A549 (cell line): ENCODE data around the gene FAM228B. TPM values are rescaled to one million over a fixed set of nuclear protein-coding genes. Genes with fewer than 3 reads are reported as not detected.

Source experiments
- ATAC-seq, 2 experiments: fragments of 200-7000 bp in 1 of 2; fragments of >200 bp in 1 of 2; cut with Nextera tagmentation in 1 of 2; cut with Tn5 transposase in 1 of 2; 3 replicates each; pipeline versions ENCODE4 v1.8.0 to v1.9.1; 2018 to 2020; ENCODE audit warnings: mild to moderate bottlenecking in 1 of 2, moderate library complexity in 1 of 2
- CTCF ChIA-PET: fragments of 300-600 bp; sonication (Branson Sonifier 250); formaldehyde crosslinking; extraction: SDS; loops from one replicate; lab custom pipeline; 2021; ENCODE audit warnings: antibody characterized with exemption, inconsistent platforms; lab: Yijun Ruan, JAX
- POLR2A ChIA-PET: fragments of 350-600 bp; formaldehyde crosslinking; extraction: SDS; loops from one replicate; lab custom pipeline; 2021; ENCODE audit warnings: antibody characterized with exemption, inconsistent platforms; lab: Yijun Ruan, JAX
- DNase-seq, 2 experiments: peaks; one replicate each; pipeline versions ENCODE4 v3.0.0 to v3.0.0-alpha.2; 2011 to 2016; ENCODE audit warnings: low read depth in 1 of 2, low spot score in 1 of 2
- FAIRE-seq: peaks from 2 replicates; lab custom pipeline; 2011; peaks lifted over from hg19 to GRCh38; lab: Jason Lieb, UNC
- H3K27ac ChIP-seq, 2 experiments: fragments of >200 bp; sonication (Bioruptor Twin); formaldehyde crosslinking; 3 replicates each; pipeline ENCODE4 v1.5.1; 2016 to 2017
- H3K4me1 ChIP-seq: fragments of >200 bp; sonication (Bioruptor Twin); formaldehyde crosslinking; 3 replicates; pipeline ENCODE4 v1.6.1; 2016
- H3K4me2 ChIP-seq: fragments of >200 bp; sonication (Bioruptor Twin); formaldehyde crosslinking; 3 replicates; pipeline ENCODE4 v1.6.1; 2016
- H3K4me3 ChIP-seq: fragments of >200 bp; sonication (Bioruptor Twin); formaldehyde crosslinking; 3 replicates; pipeline ENCODE4 v1.5.1; 2016
- H3K9me3 ChIP-seq: fragments of >200 bp; sonication (Bioruptor Twin); formaldehyde crosslinking; 3 replicates; pipeline ENCODE4 v1.6.1; 2016
- BCL3 ChIP-seq: fragments of >200 bp; sonication (Bioruptor Twin); formaldehyde crosslinking; IDR thresholded peaks from 3 replicates; pipeline ENCODE4 v1.6.1; 2016
- CBX2 ChIP-seq: fragments of 200-600 bp; sonication (generic); IDR thresholded peaks from 2 replicates; pipeline ENCODE4 v1.6.1; 2016; ENCODE audit warnings: low read depth, mild to moderate bottlenecking, borderline replicate concordance
- CBX8 ChIP-seq: fragments of 200-600 bp; sonication (generic); IDR thresholded peaks from 2 replicates; pipeline ENCODE4 v1.6.1; 2016
- CHD4 ChIP-seq: fragments of 200-600 bp; sonication (generic); IDR thresholded peaks from 2 replicates; pipeline ENCODE4 v1.6.1; 2016; ENCODE audit warnings: antibody characterized with exemption, mild to moderate bottlenecking, borderline replicate concordance
- EHMT2 ChIP-seq: fragments of 200-600 bp; sonication (generic); IDR thresholded peaks from 2 replicates; pipeline ENCODE4 v1.6.1; 2016; ENCODE audit warnings: antibody characterized with exemption, low read depth, mild to moderate bottlenecking, moderate library complexity
- ELK1 ChIP-seq: fragments of 150-350 bp; IDR thresholded peaks from 2 replicates; pipeline ENCODE4 v1.6.1; 2014; ENCODE audit warnings: low read depth, mild to moderate bottlenecking, low read length
- FOSB ChIP-seq: fragments of 250-450 bp; sonication (Bioruptor Pico); IDR thresholded peaks from 2 replicates; pipeline ENCODE4 v1.5.0; 2020; ENCODE audit warnings: mild to moderate bottlenecking, moderate library complexity
- FOSL2 ChIP-seq, 2 experiments: fragments of 450-650 bp in 1 of 2; fragments of >200 bp in 1 of 2; sonication (Bioruptor Twin) in 1 of 2; formaldehyde crosslinking; IDR thresholded peaks; 2 replicates each; pipeline versions ENCODE4 v1.5.0 to v1.6.1; 2016 to 2020; ENCODE audit warnings: mild to moderate bottlenecking in 1 of 2, moderate library complexity in 1 of 2
- HDAC2 ChIP-seq: fragments of 200-600 bp; sonication (generic); IDR thresholded peaks from 2 replicates; pipeline ENCODE4 v1.6.1; 2016
- HES2 ChIP-seq: fragments of >200 bp; sonication (Bioruptor Twin); formaldehyde crosslinking; IDR thresholded peaks from 2 replicates; pipeline ENCODE4 v1.6.1; 2016
- HOXB5 ChIP-seq: fragments of 250-450 bp; sonication (Bioruptor Pico); IDR thresholded peaks from 2 replicates; pipeline ENCODE4 v1.5.0; 2020; ENCODE audit warnings: mild to moderate bottlenecking, moderate library complexity
- JUNB ChIP-seq: fragments of >200 bp; sonication (Bioruptor Twin); formaldehyde crosslinking; IDR thresholded peaks from 2 replicates; pipeline ENCODE4 v1.6.1; 2016
- MAFK ChIP-seq: fragments of 450-650 bp; IDR thresholded peaks from 2 replicates; pipeline ENCODE4 v1.6.1; 2014; ENCODE audit not compliant: partially characterized antibody
- MAX ChIP-seq: IDR thresholded peaks from 2 replicates; pipeline ENCODE4 v1.6.1; 2012
- MAZ ChIP-seq: fragments of 150-350 bp; IDR thresholded peaks from 2 replicates; pipeline ENCODE4 v1.6.1; 2014; ENCODE audit warnings: antibody characterized with exemption, low read depth, low read length, borderline replicate concordance
- NFE2L2 ChIP-seq: fragments of 150-350 bp; conservative IDR thresholded peaks from 2 replicates; pipeline ENCODE4 v1.6.1; 2014; ENCODE audit warnings: low read length
- NR3C1 ChIP-seq: fragments of >200 bp; sonication (Bioruptor Twin); formaldehyde crosslinking; IDR thresholded peaks from 3 replicates; pipeline ENCODE4 v1.6.1; 2017
- PBX3 ChIP-seq: IDR thresholded peaks from 2 replicates; pipeline ENCODE4 v1.6.1; 2012
- POLR2AphosphoS2 ChIP-seq: conservative IDR thresholded peaks from 2 replicates; pipeline ENCODE4 v1.6.1; 2012; ENCODE audit warnings: low read length, improper control_type of control experiment, inconsistent platforms
- REST ChIP-seq: fragments of 200-600 bp; sonication (generic); IDR thresholded peaks from 2 replicates; pipeline ENCODE4 v1.6.1; 2016; ENCODE audit warnings: antibody characterized with exemption, mild to moderate bottlenecking, moderate library complexity
- TP53 ChIP-seq: fragments of 250-450 bp; sonication (Bioruptor Pico); IDR thresholded peaks from 2 replicates; pipeline ENCODE4 v1.5.0; 2021; ENCODE audit warnings: mild to moderate bottlenecking, moderate library complexity
- WGBS: methylation state at CpG from one replicate; pipeline ENCODE4 v1.1.6; 2017; ENCODE audit errors: missing lambda C conversion rate; 5-methylcytosine and 5-hydroxymethylcytosine counted together
- polyA plus RNA-seq, 4 experiments: library from polyadenylated mRNA; depleted of rRNA in 3 of 4; stranded (reverse); fragments of >200 nt; fragmentation: RNase III in 1 of 4; extraction: RNeasy Plus Mini Kit Qiagen cat#74134 plus additional on column Dnase treatment in 1 of 4; gene quantifications; 2 replicates in 3 of 4; 3 replicates in 1 of 4; pipeline ENCODE4 v1.2.3, GENCODE V29; 2011 to 2017

FAM228B gene
- polyA plus RNA-seq, 2 of the 4 experiments (the other 2 are of a cell fraction): 3.8 to 7.6 TPM

- DNase-seq (no peak), FAIRE-seq (no peak), ATAC-seq (no peak)
- no peak overlapping the region for H3K4me2 ChIP-seq
- WGBS: 92% methylated on average over 6 of the region's 6 CpGs
- H3K9me3 ChIP-seq: no peaks in the 10 kb centered on the region
- H3K27ac ChIP-seq: no peak overlapping the region
- ChIA-PET POLR2A (interaction anchor here (1.7 to 2.0 kb wide), 3 partner anchors 10 to 147 kb away, joined by 5 to 11 read pairs (median 6); partner anchors contain the start of genes ATAD2B, TP53I3 and WDCP), CTCF (interaction anchor here (2.1 to 6.6 kb wide), 2 partner anchors 10 to 147 kb away, joined by 11 to 50 read pairs; partner anchors contain the start of genes ATAD2B and TP53I3)
- no peak overlapping the region for H3K4me3 ChIP-seq
- TF ChIP-seq HDAC2: no peak
- TF ChIP-seq CHD4: no peak
- TF ChIP-seq NR3C1: no peak
- TF ChIP-seq HES2: no peak
- no peak for TF ChIP-seq POLR2AphosphoS2
- TF ChIP-seq ELK1: no peak
- no peak for TF ChIP-seq MAX
- TF ChIP-seq FOSB: no peak
- TF ChIP-seq PBX3: no peak
- H3K4me1 ChIP-seq: peaks cover 19% of the 10 kb centered on the region
Measured at GRCh38 chr2:24073816-24074215, 49.5 kb upstream of the FAM228B start.

GRCh38 chr2:24075259-24075658, 48.0 kb upstream of the FAM228B start:
- no peak for FAIRE-seq
- peaks cover 19% of the 10 kb centered on the region for H3K4me1 ChIP-seq
- no peak for ATAC-seq
- POLR2A ChIA-PET: interaction anchor here (2.0 to 2.8 kb wide), 3 partner anchors 9 to 149 kb away, joined by 15 to 72 read pairs (median 28); partner anchors contain the start of genes ATAD2B and TP53I3
- WGBS: 43% methylated on average over 5 of the region's 5 CpGs
- H3K4me3 ChIP-seq: peak overlapping the region; percentile 82
- no peak for DNase-seq
- CTCF ChIA-PET: interaction anchor here (2.6 to 2.9 kb wide), 2 partner anchors 9 to 149 kb away, joined by 11 to 13 read pairs; partner anchors contain the start of genes ATAD2B and TP53I3
- peak overlapping the region; percentile 84 to 85 for H3K27ac ChIP-seq
- H3K9me3 ChIP-seq: no peaks in the 10 kb centered on the region
- no peak for TF ChIP-seq REST
- no peak for TF ChIP-seq CBX2
- TF ChIP-seq MAFK: no peak
- TF ChIP-seq HOXB5: no peak
- no peak for TF ChIP-seq MAX
- no peak for TF ChIP-seq FOSL2 (IDR thresholded peaks at IDR 0.05)
- no peak for TF ChIP-seq FOSL2 (CRISPR knock-in tag; IDR thresholded peaks at IDR 0.05)
- no peak for TF ChIP-seq TP53 (CRISPR knock-in tag)
- no peak for TF ChIP-seq NFE2L2
- TF ChIP-seq CBX8: no peak
- TF ChIP-seq EHMT2: no peak
- TF ChIP-seq BCL3: no peak
- no peak for TF ChIP-seq JUNB
- TF ChIP-seq MAZ: no peak
- H3K4me2 ChIP-seq: peak overlapping the region; percentile 68
